ENCODE measurements around the gene KLHL21.

- TF ChIP-seq CTCF (IDR thresholded peaks at IDR 0.05; ENCODE audit: low read length), result no peak
- TF ChIP-seq EZH2 (IDR thresholded peaks at IDR 0.05; ENCODE audit: borderline replicate concordance, low read length), result no peak
Observed at GRCh38 chr1:6584126-6585080, 18.3 kb downstream of the KLHL21 start.
